ENCODE measurements around the gene FZD4.
"Not testable (repeated sequence)": the region's sequence is repeated elsewhere in the genome, so short reads cannot be mapped to it uniquely, and the experiment has no call there.

Gene FZD4

GRCh38 chr11:86972734-86973133 is 17.5 kb upstream of the FZD4 start:
- no peak for DNase-seq

- no peak for DNase-seq
These were observed 14.1 kb upstream of the FZD4 start for GRCh38 chr11:86969258-86969657.

- DNase-seq: not testable (repeated sequence)
These were observed 12.4 kb upstream of the FZD4 start for GRCh38 chr11:86967601-86968000.

- no peak for DNase-seq
These were observed 2.9 kb upstream of the FZD4 start for GRCh38 chr11:86957976-86958646.

- no peak for DNase-seq
These were observed 1.7 kb upstream of the FZD4 start for GRCh38 chr11:86956905-86957195.

GRCh38 chr11:86955111-86955360 is 159 bp downstream of the FZD4 start:
- DNase-seq: no peak

GRCh38 chr11:86954269-86955110 is 705 bp downstream of the FZD4 start:
- no peak for DNase-seq

- DNase-seq: no peak
These were observed 2.8 kb downstream of the FZD4 start for GRCh38 chr11:86952221-86952875.

- DNase-seq: no peak
These were observed 3.5 kb downstream of the FZD4 start for GRCh38 chr11:86951706-86952105.

- DNase-seq: no peak
These were observed 4.6 kb downstream of the FZD4 start for GRCh38 chr11:86950661-86950995.

GRCh38 chr11:86949995-86950660 is 5.1 kb downstream of the FZD4 start:
- DNase-seq: no peak

GRCh38 chr11:86948733-86949132 is 6.5 kb downstream of the FZD4 start:
- no peak for DNase-seq

- DNase-seq: no peak
These were observed 7.7 kb downstream of the FZD4 start for GRCh38 chr11:86947541-86947940.

- DNase-seq: not testable (repeated sequence)
These were observed 11.7 kb downstream of the FZD4 start for GRCh38 chr11:86943505-86943904.

GRCh38 chr11:86941871-86942599 is 13.2 kb downstream of the FZD4 start:
- DNase-seq: no peak

GRCh38 chr11:86941077-86941870 is 13.9 kb downstream of the FZD4 start:
- DNase-seq: no peak

- DNase-seq: no peak
These were observed 14.9 kb downstream of the FZD4 start for GRCh38 chr11:86940122-86940777.

GRCh38 chr11:86938900-86939880 is 16.0 kb downstream of the FZD4 start:
- peak; percentile 42 for DNase-seq

- no peak for DNase-seq
These were observed 16.8 kb downstream of the FZD4 start for GRCh38 chr11:86938203-86938899.

All from NCI-H2171 treated with DMSO at 0.1 percent for 48 hours (cell line).